Smooth muscle cell (in vitro differentiated cells): ENCODE data around the gene VTI1A. TPM values are rescaled to one million over a fixed set of nuclear protein-coding genes. Genes with fewer than 3 reads are reported as not detected.

Experiments
- DNase-seq: peaks from one replicate; lab custom pipeline; 2025; ENCODE audit not compliant: unreplicated experiment; lab: John Stamatoyannopoulos, UW
- H2AFZ ChIP-seq: fragments of 200-600 bp; sonication (generic); 2 replicates; pipeline ENCODE4 v1.6.0; 2016; ENCODE audit warnings: antibody characterized with exemption, low read depth, mild to moderate bottlenecking
- H3F3A ChIP-seq: fragments of 200-600 bp; sonication (generic); 2 replicates; pipeline ENCODE4 v1.6.0; 2017; ENCODE audit warnings: antibody characterized with exemption, low read depth
- H3K27ac ChIP-seq: fragments of 200-600 bp; sonication (generic); 2 replicates; pipeline ENCODE4 v1.5.1; 2016; ENCODE audit warnings: low read depth, mild to moderate bottlenecking
- H3K27me3 ChIP-seq: fragments of 200-600 bp; sonication (generic); 2 replicates; pipeline ENCODE4 v1.6.1; 2016; ENCODE audit warnings: low read depth, mild to moderate bottlenecking
- H3K36me3 ChIP-seq: fragments of 200-600 bp; sonication (generic); 2 replicates; pipeline ENCODE4 v1.5.1; 2016; ENCODE audit warnings: low read depth
- H3K4me1 ChIP-seq: fragments of 200-600 bp; sonication (generic); 2 replicates; pipeline ENCODE4 v1.5.1; 2016; ENCODE audit warnings: low read depth
- H3K4me2 ChIP-seq: fragments of 200-600 bp; sonication (generic); 2 replicates; pipeline ENCODE4 v1.6.0; 2016; ENCODE audit warnings: mild to moderate bottlenecking
- H3K4me3 ChIP-seq: fragments of 200-600 bp; sonication (generic); 2 replicates; pipeline ENCODE4 v1.5.1; 2016; ENCODE audit warnings: mild to moderate bottlenecking
- H3K79me2 ChIP-seq: fragments of 200-600 bp; sonication (generic); 2 replicates; pipeline ENCODE4 v1.6.0; 2016; ENCODE audit warnings: low read depth, mild to moderate bottlenecking
- H3K9ac ChIP-seq: fragments of 200-600 bp; sonication (generic); 2 replicates; pipeline ENCODE4 v1.6.0; 2016; ENCODE audit warnings: low read depth
- H3K9me3 ChIP-seq: fragments of 200-600 bp; sonication (generic); replicated peaks from 2 replicates; pipeline ENCODE4 v1.5.1; 2016; ENCODE audit warnings: low read depth
- H4K20me1 ChIP-seq: fragments of 200-600 bp; sonication (generic); 2 replicates; pipeline ENCODE4 v1.6.0; 2016; ENCODE audit warnings: low read depth
- CTCF ChIP-seq: fragments of 200-600 bp; sonication (generic); IDR thresholded peaks from 2 replicates; pipeline ENCODE4 v1.5.1; 2017; ENCODE audit warnings: borderline replicate concordance, mild to moderate bottlenecking, antibody characterized with exemption; ENCODE audit not compliant: insufficient read depth, poor library complexity, severe bottlenecking
- WGBS: methylation state at CpG from one replicate; pipeline ENCODE4 v1.1.7; 2016; ENCODE audit warnings: low lambda C conversion rate; 5-methylcytosine and 5-hydroxymethylcytosine counted together
- polyA plus RNA-seq: library from polyadenylated mRNA; unstranded; fragments of >200 nt; fragmentation: Nextera tagmentation; extraction: Ambion mirVana; gene quantifications from 2 replicates; pipeline ENCODE4 v1.2.1, GENCODE V29; 2016
- total RNA-seq: library from RNA; depleted of rRNA; stranded (reverse); fragments of >200 nt; gene quantifications from 2 replicates; pipeline ENCODE4 v1.2.3, GENCODE V29; 2014

VTI1A gene
- total and polyA plus RNA-seq, 2 experiments from 2014 or later, result 14.0 to 21.8 TPM

GRCh38 chr10:112815269-112816032 lies 368.4 kb downstream of the VTI1A start:
- peaks cover 24% of the 10 kb centered on the region for H3F3A ChIP-seq
- no peak for TF ChIP-seq CTCF
- H3K4me3 ChIP-seq, result no peak overlapping the region
- no peaks in the 10 kb centered on the region for H3K79me2 ChIP-seq
- no peaks in the 10 kb centered on the region for H3K36me3 ChIP-seq
- no peak overlapping the region for H3K4me2 ChIP-seq
- no peaks in the 10 kb centered on the region for H4K20me1 ChIP-seq
- peak overlapping the region; percentile 17 for H3K27ac ChIP-seq
- no peak overlapping the region for H3K9ac ChIP-seq
- H3K27me3 ChIP-seq, result no peaks in the 10 kb centered on the region
- 33% methylated on average over 16 of the region's 16 CpGs for WGBS
- H3K9me3 ChIP-seq, result no peaks in the 10 kb centered on the region
- no peak overlapping the region for H2AFZ ChIP-seq
- peaks cover 28% of the 10 kb centered on the region for H3K4me1 ChIP-seq
- DNase-seq, result no peak

- Histone ChIP-seq H3K9me3 (no peaks in the 10 kb centered on the region), H3K27me3 (no peaks in the 10 kb centered on the region), H3F3A (peaks cover 24% of the 10 kb centered on the region), H4K20me1 (no peaks in the 10 kb centered on the region), H2AFZ (no peak overlapping the region), H3K27ac (no peak overlapping the region), H3K4me2 (no peak overlapping the region), H3K36me3 (no peaks in the 10 kb centered on the region), H3K9ac (no peak overlapping the region), H3K79me2 (no peaks in the 10 kb centered on the region), H3K4me3 (no peak overlapping the region), H3K4me1 (peaks cover 28% of the 10 kb centered on the region)
- WGBS, result 87% methylated on average over 4 of the region's 4 CpGs
- no peak for DNase-seq
- TF ChIP-seq CTCF, result no peak
These were observed 369.0 kb downstream of the VTI1A start for GRCh38 chr10:112816033-112816430.

- Histone ChIP-seq H3F3A (peaks cover 24% of the 10 kb centered on the region), H3K4me2 (no peak overlapping the region), H3K9me3 (no peaks in the 10 kb centered on the region), H4K20me1 (no peaks in the 10 kb centered on the region), H3K4me1 (peaks cover 26% of the 10 kb centered on the region), H2AFZ (no peak overlapping the region), H3K4me3 (no peak overlapping the region), H3K9ac (no peak overlapping the region), H3K27ac (no peak overlapping the region), H3K27me3 (no peaks in the 10 kb centered on the region), H3K36me3 (no peaks in the 10 kb centered on the region), H3K79me2 (no peaks in the 10 kb centered on the region)
- TF ChIP-seq CTCF, result no peak
- DNase-seq, result no peak
- 60% methylated on average over 13 of the region's 13 CpGs for WGBS
These were observed 369.9 kb downstream of the VTI1A start for GRCh38 chr10:112816891-112817290.
